SK-N-SH (cell line): Measurements from ENCODE around the gene BAZ1A. TPM values are rescaled to one million over a fixed set of nuclear protein-coding genes. Genes with fewer than 3 reads are reported as not detected.
"Not testable (repeated sequence)": the region's sequence is repeated elsewhere in the genome, so short reads cannot be mapped to it uniquely, and the experiment has no call there.

Source experiments
- CTCF ChIA-PET: fragments of 300-600, 350-600 bp; formaldehyde crosslinking; extraction: SDS; loops from one replicate; lab custom pipeline; 2021; lab: Yijun Ruan, JAX
- POLR2A ChIA-PET: fragments of 350-600 bp; sonication (Branson Sonifier 250); formaldehyde crosslinking; extraction: SDS; loops from one replicate; lab custom pipeline; 2020; ENCODE audit warnings: antibody characterized with exemption, inconsistent platforms; lab: Yijun Ruan, JAX
- DNase-seq: peaks from one replicate; pipeline ENCODE4 v3.0.0; 2012
- H2AFZ ChIP-seq: fragments of 200-600 bp; sonication (generic); 2 replicates; pipeline ENCODE4 v1.8.1; 2016; ENCODE audit warnings: antibody characterized with exemption, mild to moderate bottlenecking, low read depth
- H3F3A ChIP-seq: fragments of 200-600 bp; sonication (generic); replicated peaks from 2 replicates; pipeline ENCODE3; 2016; ENCODE audit warnings: antibody characterized with exemption, mild to moderate bottlenecking; ENCODE audit not compliant: insufficient read depth
- H3K27ac ChIP-seq, 2 experiments: fragments of 200-500 bp in 1 of 2; fragments of 200-600 bp in 1 of 2; sonication (Bioruptor generic) in 1 of 2; sonication (generic), shearing (Covaris generic) in 1 of 2; 2 replicates each; pipeline versions ENCODE4 v1.5.1 to v1.6.1; 2014 to 2016; ENCODE audit warnings: low read depth in 2 of 2, inconsistent platforms in 1 of 2, low read length in 1 of 2, mild to moderate bottlenecking in 1 of 2, mixed read lengths in 1 of 2
- H3K27me3 ChIP-seq: fragments of 200-600 bp; sonication (generic), shearing (Covaris generic); 2 replicates; pipeline ENCODE4 v1.6.1; 2016; ENCODE audit warnings: mixed run types; ENCODE audit not compliant: insufficient read depth
- H3K36me3 ChIP-seq, 2 experiments: fragments of 200-500 bp in 1 of 2; fragments of 200-600 bp in 1 of 2; sonication (Bioruptor generic) in 1 of 2; sonication (generic) in 1 of 2; replicated peaks in 1 of 2; 2 replicates each; pipeline versions ENCODE3 to v1.5.1; 2014 to 2016; ENCODE audit warnings: low read length in 1 of 2, mild to moderate bottlenecking in 1 of 2; ENCODE audit not compliant: insufficient read depth in 2 of 2, control insufficient read depth in 1 of 2
- H3K4me1 ChIP-seq, 2 experiments: fragments of 200-500 bp in 1 of 2; fragments of 200-600 bp in 1 of 2; sonication (Bioruptor generic) in 1 of 2; sonication (generic), shearing (Covaris generic) in 1 of 2; 2 replicates each; pipeline versions ENCODE4 v1.5.1 to v1.6.1; 2014 to 2016; ENCODE audit warnings: low read depth in 1 of 2, low read length in 1 of 2, mixed run types in 1 of 2; ENCODE audit not compliant: insufficient read depth in 2 of 2, control insufficient read depth in 1 of 2
- H3K4me2 ChIP-seq: fragments of 200-600 bp; sonication (generic), shearing (Covaris generic); 2 replicates; pipeline ENCODE4 v1.6.1; 2017; ENCODE audit warnings: mixed run types
- H3K4me3 ChIP-seq, 2 experiments: fragments of 200-500 bp in 1 of 2; fragments of 200-600 bp in 1 of 2; sonication (Bioruptor generic) in 1 of 2; sonication (generic), shearing (Covaris generic) in 1 of 2; 2 replicates each; pipeline versions ENCODE4 v1.5.1 to v1.8.1; 2014 to 2016; ENCODE audit warnings: low read depth in 2 of 2, inconsistent platforms in 1 of 2, low read length in 1 of 2, mild to moderate bottlenecking in 1 of 2, mixed read lengths in 1 of 2, moderate library complexity in 1 of 2
- H3K79me2 ChIP-seq: fragments of 200-600 bp; sonication (generic); 2 replicates; pipeline ENCODE4 v1.8.1; 2017; ENCODE audit warnings: mild to moderate bottlenecking; ENCODE audit not compliant: insufficient read depth
- H3K9ac ChIP-seq: fragments of 200-600 bp; sonication (generic); 2 replicates; pipeline ENCODE4 v1.6.1; 2017; ENCODE audit warnings: mixed run types
- H3K9me2 ChIP-seq: fragments of 200-600 bp; sonication (generic); 2 replicates; pipeline ENCODE4 v1.6.1; 2017; ENCODE audit warnings: mixed run types
- H3K9me3 ChIP-seq: fragments of 200-600 bp; sonication (generic); 2 replicates; pipeline ENCODE4 v1.6.1; 2017; ENCODE audit warnings: mixed run types, mild to moderate bottlenecking, moderate library complexity
- H4K20me1 ChIP-seq: fragments of 200-600 bp; sonication (generic); 2 replicates; pipeline ENCODE4 v1.6.1; 2017; ENCODE audit warnings: mild to moderate bottlenecking, mixed run types; ENCODE audit not compliant: insufficient read depth
- GABPA ChIP-seq: IDR thresholded peaks from 2 replicates; pipeline ENCODE4 v1.4.0; 2012; ENCODE audit warnings: low read depth, mild to moderate bottlenecking
- NRF1 ChIP-seq: IDR thresholded peaks from 2 replicates; pipeline ENCODE4 v1.6.1; 2012; ENCODE audit warnings: low read depth, mild to moderate bottlenecking, low read length
- RAD21 ChIP-seq: IDR thresholded peaks from 2 replicates; pipeline ENCODE4 v1.6.1; 2012; ENCODE audit warnings: mild to moderate bottlenecking, low read length
- YY1 ChIP-seq: IDR thresholded peaks from 2 replicates; pipeline ENCODE4 v1.4.0; 2012; ENCODE audit warnings: low read depth, mild to moderate bottlenecking
- WGBS: methylation state at CpG from one replicate; pipeline ENCODE4 v1.1.6; 2017; ENCODE audit warnings: low lambda C conversion rate; 5-methylcytosine and 5-hydroxymethylcytosine counted together
- polyA plus RNA-seq, 3 experiments: library from polyadenylated mRNA; depleted of rRNA; stranded (reverse); fragments of >200 nt; gene quantifications; 2 replicates each; pipeline ENCODE4 v1.2.3, GENCODE V29; 2012
- TF ChIP-seq, protein P1 (sequence below): fragments of 150-350 bp; IDR thresholded peaks from 2 replicates; pipeline ENCODE4 v1.6.1; 2016; ENCODE audit warnings: mild to moderate bottlenecking, low read depth, low read length
- TF ChIP-seq, protein P2 (sequence below): IDR thresholded peaks from 2 replicates; pipeline ENCODE4 v1.6.1; 2012; ENCODE audit warnings: mild to moderate bottlenecking, low read depth, low read length, moderate library complexity

BAZ1A gene
- polyA plus RNA-seq, 1 of the 3 experiments (the other 2 are of a cell fraction) = 17.4 TPM

DNA sequence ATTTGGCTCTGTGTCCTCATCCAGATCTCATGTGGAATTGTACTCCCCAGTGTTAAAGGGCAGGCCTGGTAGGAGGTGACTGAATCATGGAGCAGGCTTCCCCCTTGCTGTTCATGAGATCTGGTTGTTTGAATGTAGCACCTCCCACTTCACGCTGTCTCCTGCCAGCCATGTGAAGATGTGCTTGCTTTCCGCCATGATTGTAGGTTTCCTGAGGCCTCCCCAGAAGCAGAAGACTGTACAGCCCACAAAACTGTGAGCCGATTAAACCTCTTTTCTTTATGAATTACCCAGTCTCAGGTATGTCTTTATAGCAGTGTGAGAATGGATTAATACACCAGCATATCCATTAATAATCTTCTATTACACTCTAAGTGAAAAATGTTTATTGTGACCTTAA is 70.2 kb downstream of the BAZ1A start:
- H3K9me2 ChIP-seq = no peaks in the 10 kb centered on the region
- H4K20me1 ChIP-seq = no peaks in the 10 kb centered on the region
- no peak overlapping the region for H3K27ac ChIP-seq
- POLR2A ChIA-PET = no interaction called here
- H3F3A ChIP-seq = peaks cover 17% of the 10 kb centered on the region
- no peaks in the 10 kb centered on the region for H3K27me3 ChIP-seq
- WGBS = 97% methylated on average over 3 of the region's 3 CpGs
- DNase-seq = no peak
- no peak overlapping the region for H3K4me2 ChIP-seq
- no peaks in the 10 kb centered on the region for H3K9me3 ChIP-seq
- no peaks in the 10 kb centered on the region for H3K4me1 ChIP-seq
- H3K36me3 ChIP-seq = peaks cover 22 to 72% of the 10 kb centered on the region in 2 experiments
- H3K4me3 ChIP-seq = no peak overlapping the region
- H3K79me2 ChIP-seq = peaks cover 5% of the 10 kb centered on the region; the same call in 1 of the 2 replicates
- H3K9ac ChIP-seq = no peak overlapping the region
- CTCF ChIA-PET = no interaction called here
- no peak overlapping the region for H2AFZ ChIP-seq
- TF ChIP-seq YY1 (no peak), GABPA (no peak), NRF1 (no peak), RAD21 (no peak)
- TF ChIP-seq, protein P1, sequence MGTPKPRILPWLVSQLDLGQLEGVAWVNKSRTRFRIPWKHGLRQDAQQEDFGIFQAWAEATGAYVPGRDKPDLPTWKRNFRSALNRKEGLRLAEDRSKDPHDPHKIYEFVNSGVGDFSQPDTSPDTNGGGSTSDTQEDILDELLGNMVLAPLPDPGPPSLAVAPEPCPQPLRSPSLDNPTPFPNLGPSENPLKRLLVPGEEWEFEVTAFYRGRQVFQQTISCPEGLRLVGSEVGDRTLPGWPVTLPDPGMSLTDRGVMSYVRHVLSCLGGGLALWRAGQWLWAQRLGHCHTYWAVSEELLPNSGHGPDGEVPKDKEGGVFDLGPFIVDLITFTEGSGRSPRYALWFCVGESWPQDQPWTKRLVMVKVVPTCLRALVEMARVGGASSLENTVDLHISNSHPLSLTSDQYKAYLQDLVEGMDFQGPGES = no peak
- TF ChIP-seq, protein P2, sequence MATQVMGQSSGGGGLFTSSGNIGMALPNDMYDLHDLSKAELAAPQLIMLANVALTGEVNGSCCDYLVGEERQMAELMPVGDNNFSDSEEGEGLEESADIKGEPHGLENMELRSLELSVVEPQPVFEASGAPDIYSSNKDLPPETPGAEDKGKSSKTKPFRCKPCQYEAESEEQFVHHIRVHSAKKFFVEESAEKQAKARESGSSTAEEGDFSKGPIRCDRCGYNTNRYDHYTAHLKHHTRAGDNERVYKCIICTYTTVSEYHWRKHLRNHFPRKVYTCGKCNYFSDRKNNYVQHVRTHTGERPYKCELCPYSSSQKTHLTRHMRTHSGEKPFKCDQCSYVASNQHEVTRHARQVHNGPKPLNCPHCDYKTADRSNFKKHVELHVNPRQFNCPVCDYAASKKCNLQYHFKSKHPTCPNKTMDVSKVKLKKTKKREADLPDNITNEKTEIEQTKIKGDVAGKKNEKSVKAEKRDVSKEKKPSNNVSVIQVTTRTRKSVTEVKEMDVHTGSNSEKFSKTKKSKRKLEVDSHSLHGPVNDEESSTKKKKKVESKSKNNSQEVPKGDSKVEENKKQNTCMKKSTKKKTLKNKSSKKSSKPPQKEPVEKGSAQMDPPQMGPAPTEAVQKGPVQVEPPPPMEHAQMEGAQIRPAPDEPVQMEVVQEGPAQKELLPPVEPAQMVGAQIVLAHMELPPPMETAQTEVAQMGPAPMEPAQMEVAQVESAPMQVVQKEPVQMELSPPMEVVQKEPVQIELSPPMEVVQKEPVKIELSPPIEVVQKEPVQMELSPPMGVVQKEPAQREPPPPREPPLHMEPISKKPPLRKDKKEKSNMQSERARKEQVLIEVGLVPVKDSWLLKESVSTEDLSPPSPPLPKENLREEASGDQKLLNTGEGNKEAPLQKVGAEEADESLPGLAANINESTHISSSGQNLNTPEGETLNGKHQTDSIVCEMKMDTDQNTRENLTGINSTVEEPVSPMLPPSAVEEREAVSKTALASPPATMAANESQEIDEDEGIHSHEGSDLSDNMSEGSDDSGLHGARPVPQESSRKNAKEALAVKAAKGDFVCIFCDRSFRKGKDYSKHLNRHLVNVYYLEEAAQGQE = no peak
- TF ChIP-seq, all 33 proteins: peak for 0

DNA sequence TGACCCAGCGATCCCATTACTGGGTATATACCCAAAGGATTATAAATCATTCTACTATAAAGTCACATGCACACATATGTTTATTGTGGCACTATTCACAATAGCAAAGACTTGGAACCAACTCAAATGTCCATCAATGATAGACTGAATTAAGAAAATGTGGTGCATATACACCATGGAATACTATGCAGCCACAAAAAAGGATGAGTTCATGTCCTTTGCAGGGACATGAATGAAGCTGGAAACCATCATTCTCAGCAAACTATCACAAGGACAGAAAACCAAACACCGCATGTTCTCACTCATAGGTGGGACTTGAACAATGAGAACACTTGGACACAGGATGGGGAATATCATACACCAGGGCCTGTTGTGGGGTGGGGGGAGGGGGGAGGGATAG is 76.3 kb downstream of the BAZ1A start:
- DNase-seq, H3K9ac ChIP-seq, H3K9me3 ChIP-seq, H4K20me1 ChIP-seq, POLR2A ChIA-PET, H3K4me1 ChIP-seq, CTCF ChIA-PET, H3K9me2 ChIP-seq, H3K4me2 ChIP-seq, H3K27me3 ChIP-seq, H3K79me2 ChIP-seq, H3K4me3 ChIP-seq, H2AFZ ChIP-seq, H3K27ac ChIP-seq: not testable (repeated sequence)
- 100% methylated on average over 2 of the region's 2 CpGs for WGBS
- Histone ChIP-seq H3F3A (peaks cover 12% of the 10 kb centered on the region), H3K36me3 (peaks cover 33 to 70% of the 10 kb centered on the region in 2 experiments)
